H1 (cell line): Measurements from ENCODE around the gene SGSH. TPM values are rescaled to one million over a fixed set of nuclear protein-coding genes. Genes with fewer than 3 reads are reported as not detected.

Experiments
- CTCF ChIA-PET: fragments of 300-600 bp; sonication (Branson Sonifier 250); formaldehyde crosslinking; loops from one replicate; lab custom pipeline; 2021; ENCODE audit not compliant: partially characterized antibody; lab: Charles Lee
- POLR2A ChIA-PET: fragments of 300-600 bp; sonication (Branson Sonifier 250); formaldehyde crosslinking; loops from one replicate; lab custom pipeline; 2021; ENCODE audit warnings: inconsistent platforms; ENCODE audit not compliant: partially characterized antibody; lab: Charles Lee
- DNase-seq, 2 experiments: peaks; one replicate each; pipeline versions ENCODE4 v3.0.0 to v3.0.0-alpha.2; 2010 to 2022; ENCODE audit warnings: low spot score in 2 of 2, low read depth in 1 of 2, mixed read lengths in 1 of 2
- FAIRE-seq: peaks from 2 replicates; lab custom pipeline; 2011; peaks lifted over from hg19 to GRCh38; lab: Jason Lieb, UNC
- H2AFZ ChIP-seq: 2 replicates; pipeline ENCODE4 v1.8.1; 2012; ENCODE audit warnings: low read length, inconsistent platforms
- H2AK5ac ChIP-seq: 2 replicates; pipeline ENCODE4 v1.6.1; 2013; ENCODE audit warnings: low read depth, low read length
- H2BK120ac ChIP-seq: replicated peaks from 2 replicates; pipeline ENCODE3; 2013; ENCODE audit warnings: low read depth, low read length, inconsistent platforms
- H2BK12ac ChIP-seq: 2 replicates; pipeline ENCODE4 v1.6.1; 2013; ENCODE audit warnings: low read depth, low read length
- H2BK15ac ChIP-seq: 2 replicates; pipeline ENCODE4 v1.6.1; 2013; ENCODE audit warnings: low read length
- H2BK20ac ChIP-seq: 2 replicates; pipeline ENCODE4 v1.6.1; 2013; ENCODE audit warnings: low read length
- H2BK5ac ChIP-seq: 2 replicates; pipeline ENCODE4 v1.6.1; 2013; ENCODE audit warnings: low read depth, low read length
- H3K14ac ChIP-seq: 2 replicates; pipeline ENCODE4 v1.6.1; 2013; ENCODE audit warnings: inconsistent platforms; ENCODE audit not compliant: insufficient read length
- H3K18ac ChIP-seq: 2 replicates; pipeline ENCODE4 v1.6.1; 2013; ENCODE audit warnings: low read length; ENCODE audit errors: extremely low read depth
- H3K23ac ChIP-seq: 2 replicates; pipeline ENCODE4 v1.6.1; 2013; ENCODE audit warnings: inconsistent platforms; ENCODE audit not compliant: insufficient read length
- H3K23me2 ChIP-seq: 2 replicates; pipeline ENCODE4 v1.6.1; 2013; ENCODE audit warnings: low read depth, low read length
- H3K27ac ChIP-seq: 2 replicates; pipeline ENCODE4 v1.6.1; 2011; ENCODE audit warnings: low read depth, low read length, inconsistent platforms
- H3K27me3 ChIP-seq, 4 experiments: replicated peaks in 1 of 4; 1 replicate in 1 of 4; 2 replicates in 3 of 4; pipeline versions ENCODE4 v1.6.1 to v1.8.1; 2011 to 2013; ENCODE audit warnings: low read length in 3 of 4, mild to moderate bottlenecking in 3 of 4, inconsistent platforms in 2 of 4, mixed read lengths in 2 of 4, moderate library complexity in 1 of 4; ENCODE audit not compliant: control insufficient read depth in 3 of 4, insufficient read depth in 3 of 4; ENCODE audit errors: extremely low read depth in 1 of 4
- H3K36me3 ChIP-seq, 4 experiments: 2 replicates each; pipeline versions ENCODE4 v1.6.1 to v1.8.1; 2011 to 2013; ENCODE audit warnings: mild to moderate bottlenecking in 4 of 4, low read length in 3 of 4, moderate library complexity in 2 of 4, control low read depth in 1 of 4, inconsistent platforms in 1 of 4; ENCODE audit not compliant: insufficient read depth in 4 of 4, control insufficient read depth in 2 of 4
- H3K4ac ChIP-seq: replicated peaks from 2 replicates; pipeline ENCODE3; 2013; ENCODE audit warnings: low read length, low read depth, mixed read lengths, inconsistent platforms; ENCODE audit not compliant: insufficient read length
- H3K4me1 ChIP-seq, 4 experiments: replicated peaks in 1 of 4; 1 replicate in 1 of 4; 2 replicates in 3 of 4; pipeline versions ENCODE4 v1.6.1 to v1.8.1; 2011 to 2013; ENCODE audit warnings: low read length in 3 of 4, inconsistent platforms in 2 of 4, mixed read lengths in 1 of 4; ENCODE audit not compliant: insufficient read depth in 4 of 4, control insufficient read depth in 3 of 4
- H3K4me2 ChIP-seq, 2 experiments: 2 replicates each; pipeline versions ENCODE4 v1.6.1 to v1.8.1; 2011 to 2013; ENCODE audit warnings: low read depth in 2 of 2, low read length in 2 of 2, control low read depth in 1 of 2, inconsistent platforms in 1 of 2, mild to moderate bottlenecking in 1 of 2; ENCODE audit not compliant: insufficient read depth in 1 of 2
- H3K4me3 ChIP-seq, 4 experiments: fragments of 200-600, 300-600 bp in 1 of 4; sonication (generic), shearing (Covaris generic), sonication (Bioruptor Twin) in 1 of 4; 2 replicates each; pipeline versions ENCODE4 v1.5.1 to v1.8.1; 2011 to 2016; ENCODE audit warnings: low read length in 4 of 4, low read depth in 3 of 4, control low read depth in 2 of 4, inconsistent platforms in 2 of 4, mild to moderate bottlenecking in 2 of 4, mixed read lengths in 1 of 4, moderate library complexity in 1 of 4; ENCODE audit not compliant: insufficient read depth in 2 of 4; ENCODE audit errors: extremely low read depth in 1 of 4
- H3K56ac ChIP-seq: replicated peaks from 2 replicates; pipeline ENCODE3; 2013; ENCODE audit warnings: low read depth, mild to moderate bottlenecking, mixed read lengths, low read length, inconsistent platforms; ENCODE audit not compliant: insufficient read length
- H3K79me1 ChIP-seq: 2 replicates; pipeline ENCODE4 v1.6.1; 2013; ENCODE audit warnings: low read depth, low read length, control low read depth
- H3K79me2 ChIP-seq, 2 experiments: 2 replicates each; pipeline versions ENCODE4 v1.6.1 to v1.8.1; 2012 to 2013; ENCODE audit warnings: low read length in 2 of 2, mild to moderate bottlenecking in 2 of 2, inconsistent platforms in 1 of 2; ENCODE audit not compliant: insufficient read depth in 2 of 2, control insufficient read depth in 1 of 2
- H3K9ac ChIP-seq, 4 experiments: replicated peaks in 1 of 4; 1 replicate in 1 of 4; 2 replicates in 3 of 4; pipeline versions ENCODE4 v1.6.1 to v1.8.1; 2011 to 2013; ENCODE audit warnings: low read depth in 3 of 4, low read length in 3 of 4, control low read depth in 2 of 4, mild to moderate bottlenecking in 2 of 4, moderate library complexity in 2 of 4, inconsistent platforms in 1 of 4; ENCODE audit errors: extremely low read depth in 1 of 4
- H3K9me3 ChIP-seq, 2 experiments: 2 replicates each; pipeline versions ENCODE4 v1.6.1 to v1.8.1; 2012 to 2013; ENCODE audit warnings: mild to moderate bottlenecking in 2 of 2, moderate library complexity in 2 of 2, control low read depth in 1 of 2, inconsistent platforms in 1 of 2, low read depth in 1 of 2, low read length in 1 of 2, mixed read lengths in 1 of 2; ENCODE audit not compliant: insufficient read depth in 2 of 2
- H4K20me1 ChIP-seq, 2 experiments: replicated peaks in 1 of 2; 2 replicates each; pipeline versions ENCODE3 to v1.8.1; 2011 to 2013; ENCODE audit warnings: inconsistent platforms in 2 of 2, low read length in 2 of 2, mild to moderate bottlenecking in 1 of 2; ENCODE audit not compliant: insufficient read depth in 2 of 2, control insufficient read depth in 1 of 2
- H4K5ac ChIP-seq: 2 replicates; pipeline ENCODE4 v1.6.1; 2013; ENCODE audit warnings: low read length, low read depth, mixed read lengths, inconsistent platforms; ENCODE audit not compliant: insufficient read length
- H4K8ac ChIP-seq: 2 replicates; pipeline ENCODE4 v1.8.0; 2013; ENCODE audit warnings: mild to moderate bottlenecking, moderate library complexity, low read length, inconsistent platforms; ENCODE audit not compliant: insufficient read depth; ENCODE audit errors: extremely low read depth
- H4K91ac ChIP-seq: replicated peaks from 2 replicates; pipeline ENCODE3; 2013; ENCODE audit warnings: low read length, mixed read lengths, inconsistent platforms; ENCODE audit not compliant: insufficient read length
- E2F6 ChIP-seq: IDR thresholded peaks from 2 replicates; pipeline ENCODE4 v1.6.1; 2012; ENCODE audit warnings: inconsistent platforms
- RBBP5 ChIP-seq: IDR thresholded peaks from 2 replicates; pipeline ENCODE4 v1.7.1; 2012; ENCODE audit warnings: low read depth, mild to moderate bottlenecking, inconsistent platforms, low read length, moderate library complexity, borderline replicate concordance
- SIRT6 ChIP-seq: IDR thresholded peaks from one replicate; pipeline ENCODE4 v1.7.1; 2012; ENCODE audit warnings: low read length, inconsistent platforms
- SP1 ChIP-seq: IDR thresholded peaks from 2 replicates; pipeline ENCODE4 v1.6.1; 2011; ENCODE audit warnings: low read depth, low read length
- TAF1 ChIP-seq: IDR thresholded peaks from 2 replicates; pipeline ENCODE4 v1.6.1; 2011; ENCODE audit warnings: mild to moderate bottlenecking, low read depth, low read length
- TEAD4 ChIP-seq: IDR thresholded peaks from 2 replicates; pipeline ENCODE4 v1.6.1; 2012; ENCODE audit warnings: low read depth, low read length, inconsistent platforms, mixed read lengths
- WGBS, 2 experiments: shearing (Covaris generic) in 1 of 2; methylation state at CpG; one replicate each; pipeline versions ENCODE4 v1.1.6 to v1.1.7; 2013 to 2015; ENCODE audit warnings: low lambda C conversion rate in 2 of 2, mixed read lengths in 2 of 2, inconsistent platforms in 1 of 2, low coverage in 1 of 2, missing lambda C conversion rate in 1 of 2; ENCODE audit not compliant: insufficient replicate concordance in 2 of 2, insufficient coverage in 1 of 2, insufficient read length in 1 of 2; ENCODE audit errors: extremely low coverage in 1 of 2, missing lambda C conversion rate in 1 of 2; 5-methylcytosine and 5-hydroxymethylcytosine counted together
- polyA plus RNA-seq, 7 experiments: library from polyadenylated mRNA; depleted of rRNA in 3 of 7; stranded (reverse) in 5 of 7; unstranded in 2 of 7; fragments of >200 nt in 5 of 7; fragments of 200-250 nt in 2 of 7; gene quantifications; 1 replicate in 5 of 7; 2 replicates in 1 of 7; 4 replicates in 1 of 7; pipeline versions ENCODE4 v1.2.1 to v1.2.3, GENCODE V29; 2011 to 2013; ENCODE audit warnings: missing spikeins in 2 of 7, mixed read lengths in 2 of 7
- total RNA-seq: library from RNA; stranded (reverse); fragmentation: NEBNext Ultra II Directional; extraction: Animal tissue kit (Norgen Biotek cat#: 25700); gene quantifications from 2 replicates; pipeline ENCODE4 v1.2.1, GENCODE V29; 2021

Gene SGSH
- total and polyA plus RNA-seq, 2 of the 8 experiments (the other 6 are each of a cell fraction or from before 2014, with no cell fraction given) = 18.0 to 19.6 TPM

- Histone ChIP-seq H3K23ac (no peak overlapping the region), H3K14ac (no peak overlapping the region), H3K27ac (no peak overlapping the region), H3K4ac (no peak overlapping the region), H3K18ac (no peak overlapping the region), H3K9me3 (peaks cover 0 to 6% of the 10 kb centered on the region in 2 experiments; a peak in 1 of 4 replicates), H3K56ac (no peak overlapping the region), H3K4me3 (no peak overlapping the region), H2AFZ (no peak overlapping the region), H4K8ac (no peak overlapping the region; the same call in 1 of the 2 replicates), H3K23me2 (peaks cover 3% of the 10 kb centered on the region; the same call in 1 of the 2 replicates), H2BK15ac (no peak overlapping the region), H2BK5ac (no peak overlapping the region), H3K4me2 (no peak overlapping the region), H3K36me3 (peaks cover 0 to 6% (median 1%) of the 10 kb centered on the region in 4 experiments; a peak in 2 of 8 replicates), H4K5ac (no peak overlapping the region), H3K4me1 (peaks cover 0 to 16% (median 6%) of the 10 kb centered on the region in 4 experiments; a peak in 6 of 7 replicates), H2BK120ac (no peak overlapping the region), H3K79me1 (0 out of 2 replicates have a peak, but pooled peaks cover 1% of the 10 kb centered on the region), H2BK12ac (no peak overlapping the region)
- no peak for DNase-seq
- ChIA-PET CTCF (interaction anchor here (0.7 to 1.9 kb wide), 7 partner anchors 9 to 37 kb away, joined by 4 to 8 read pairs (median 4); partner anchors contain the start of gene SGSH), POLR2A (interaction anchor here (0.6 to 4.6 kb wide), 7 partner anchors 9 to 189 kb away, joined by 3 to 19 read pairs (median 3); partner anchors contain the start of genes RNF213, SGSH and SLC26A11)
- FAIRE-seq = no peak
- TF ChIP-seq TAF1 = no peak
- TF ChIP-seq E2F6 = no peak
- TF ChIP-seq SP1 = no peak
- TF ChIP-seq SIRT6 = no peak
- TF ChIP-seq TEAD4 = no peak
- TF ChIP-seq RBBP5 = no peak
- TF ChIP-seq, all 59 proteins: peak for 0
- no peaks in the 10 kb centered on the region for H3K27me3 ChIP-seq
- WGBS, 2 experiments = 96% methylated on average over 4 of the region's 4 CpGs; no CpG with 5 or more reads in 1 of the 2 experiments
- H2BK20ac ChIP-seq = no peak overlapping the region
- H4K20me1 ChIP-seq = peaks cover under 1 to 2% of the 10 kb centered on the region in 2 experiments
- H4K91ac ChIP-seq = no peak overlapping the region
- H3K9ac ChIP-seq = no peak overlapping the region
- no peak overlapping the region for H2AK5ac ChIP-seq
- no peaks in the 10 kb centered on the region for H3K79me2 ChIP-seq
These were observed 8.9 kb upstream of the SGSH start for GRCh38 chr17:80229011-80229410.
